ENCODE data around the gene RNF148.

The RNF148 gene

GRCh38 chr7:122702872-122703510 lies at the start of gene RNF148:
Gene RNF148, minus strand, starts transcription at chr7:122702922. Its CDS starts 172 bp downstream, at chr7:122702750.
- no peak for DNase-seq

- no peak for DNase-seq
These were observed 47.7 kb upstream of the RNF148 start for GRCh38 chr7:122750389-122750788.

- no peak for DNase-seq
These were observed 45.5 kb upstream of the RNF148 start for GRCh38 chr7:122748195-122748594.

- no peak for DNase-seq
These were observed 44.2 kb upstream of the RNF148 start for GRCh38 chr7:122746948-122747347.

GRCh38 chr7:122743211-122743610 lies 40.5 kb upstream of the RNF148 start:
- DNase-seq = no peak

GRCh38 chr7:122738947-122739346 lies 36.2 kb upstream of the RNF148 start:
- DNase-seq = no peak

GRCh38 chr7:122736183-122736582 lies 33.5 kb upstream of the RNF148 start:
- no peak for DNase-seq

- no peak for DNase-seq
These were observed 25.0 kb upstream of the RNF148 start for GRCh38 chr7:122727759-122728158.

GRCh38 chr7:122727354-122727753 lies 24.6 kb upstream of the RNF148 start:
- no peak for DNase-seq

- DNase-seq = no peak
These were observed 24.2 kb upstream of the RNF148 start for GRCh38 chr7:122726881-122727280.

GRCh38 chr7:122724366-122724765 lies 21.6 kb upstream of the RNF148 start:
- DNase-seq = no peak

- DNase-seq = no peak
These were observed 16.4 kb upstream of the RNF148 start for GRCh38 chr7:122719010-122719578.

GRCh38 chr7:122717356-122718089 lies 14.8 kb upstream of the RNF148 start:
- no peak for DNase-seq

GRCh38 chr7:122715183-122715582 lies 12.5 kb upstream of the RNF148 start:
- no peak for DNase-seq

GRCh38 chr7:122710916-122711315 lies 8.2 kb upstream of the RNF148 start:
- no peak for DNase-seq

GRCh38 chr7:122709930-122710646 lies 7.4 kb upstream of the RNF148 start:
- DNase-seq = no peak

- no peak for DNase-seq
These were observed 4.1 kb upstream of the RNF148 start for GRCh38 chr7:122706836-122707235.

GRCh38 chr7:122699017-122699416 lies 3.7 kb downstream of the RNF148 start, which contains the start of gene RNF133:
Gene RNF133, minus strand, starts transcription at chr7:122699117. Its CDS starts 199 bp downstream, at chr7:122698918.
- no peak for DNase-seq

GRCh38 chr7:122695816-122696215 lies 6.9 kb downstream of the RNF148 start:
- DNase-seq = no peak

GRCh38 chr7:122694697-122695096 lies 8.0 kb downstream of the RNF148 start:
- no peak for DNase-seq

GRCh38 chr7:122692769-122693309 lies 9.9 kb downstream of the RNF148 start:
- no peak for DNase-seq

GRCh38 chr7:122691569-122692235 lies 11.0 kb downstream of the RNF148 start:
- no peak for DNase-seq
